Mucosa of rectum (tissue), 2 donors: ENCODE measurements around the gene DST.
A peak's percentile ranks its signal among the peaks of the same experiment; 100 is the strongest.

Experiments used
- H3K27ac ChIP-seq, 2 donors: one replicate each; pipeline ENCODE4 v1.7.0; 2013; ENCODE audit warnings: inconsistent platforms in 2 of 2, low read depth in 2 of 2, low read length in 2 of 2
- H3K27me3 ChIP-seq, 2 donors: one replicate each; pipeline ENCODE4 v1.7.0; 2013; ENCODE audit warnings: low read length in 2 of 2; ENCODE audit not compliant: control insufficient read depth in 2 of 2, insufficient read depth in 2 of 2
- H3K36me3 ChIP-seq, 2 donors: one replicate each; pipeline ENCODE4 v1.7.0; 2013; ENCODE audit warnings: low read length in 2 of 2; ENCODE audit not compliant: control insufficient read depth in 2 of 2, insufficient read depth in 2 of 2
- H3K4me1 ChIP-seq, 2 donors: one replicate each; pipeline ENCODE4 v1.7.0; 2013; ENCODE audit warnings: low read length in 2 of 2, mild to moderate bottlenecking in 1 of 2; ENCODE audit not compliant: control insufficient read depth in 2 of 2, insufficient read depth in 2 of 2
- H3K4me3 ChIP-seq, 2 donors: one replicate each; pipeline ENCODE4 v1.7.0; 2013; ENCODE audit warnings: low read length in 2 of 2
- H3K9ac ChIP-seq, 2 donors: one replicate each; pipeline ENCODE4 v1.7.0; 2013; ENCODE audit warnings: low read length in 2 of 2, low read depth in 1 of 2, mild to moderate bottlenecking in 1 of 2
- H3K9me3 ChIP-seq, 2 donors: one replicate each; pipeline ENCODE4 v1.7.0; 2013; ENCODE audit warnings: low read length in 2 of 2; ENCODE audit not compliant: control insufficient read depth in 2 of 2
- donor health status: healthy.
- donor health status: Normal muscosa, but diverticular disease.

The DST gene

DNA sequence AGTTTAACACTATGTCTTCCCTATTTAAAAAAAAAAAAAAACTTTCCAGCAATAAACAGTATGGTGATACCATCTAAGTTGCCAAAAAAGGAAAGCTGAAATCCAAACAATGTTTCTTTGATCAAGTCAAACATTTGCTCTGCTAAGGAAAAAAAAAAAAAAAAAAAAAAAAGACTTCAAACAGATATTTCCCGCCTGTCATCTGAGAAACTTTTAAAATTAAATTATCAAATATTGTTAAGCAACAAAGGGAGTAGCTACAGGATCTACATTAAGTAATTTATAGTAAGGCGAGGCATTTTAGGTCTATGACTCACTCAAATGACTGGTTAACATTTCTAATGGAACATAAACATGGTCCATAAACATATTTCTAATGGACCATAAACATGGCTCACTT lies 121.2 kb downstream of the DST start:
- H3K27ac ChIP-seq: peak overlapping the region in 1 of 2 donors; percentile 18
- no peaks in the 10 kb centered on the region for H3K9me3 ChIP-seq
- H3K4me3 ChIP-seq: no peak overlapping the region
- no peaks in the 10 kb centered on the region for H3K27me3 ChIP-seq
- H3K9ac ChIP-seq: no peak overlapping the region
- no peaks in the 10 kb centered on the region for H3K4me1 ChIP-seq
- peaks cover 10 to 15% of the 10 kb centered on the region in 2 donors for H3K36me3 ChIP-seq

DNA sequence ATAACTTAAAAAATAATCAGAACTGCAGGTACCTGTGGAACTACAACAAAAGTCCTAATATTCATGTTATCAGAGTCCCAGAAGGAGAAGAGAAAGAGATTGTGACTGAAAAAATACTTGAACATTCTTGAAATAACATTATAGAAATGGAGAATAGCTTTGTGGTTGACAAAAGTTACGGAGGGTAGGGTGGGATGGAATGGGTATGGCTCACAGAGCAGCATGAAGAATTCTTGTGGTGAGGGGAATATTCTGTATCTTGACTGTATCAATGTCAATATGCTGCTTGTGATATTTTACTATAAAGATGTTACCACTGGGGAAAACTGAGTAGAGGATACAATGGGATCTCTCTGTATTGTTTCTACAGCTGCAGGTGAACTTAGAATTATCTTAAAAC lies 122.5 kb downstream of the DST start:
- Histone ChIP-seq H3K27me3 (no peaks in the 10 kb centered on the region), H3K4me1 (peaks cover 0 to 4% of the 10 kb centered on the region in 2 donors), H3K9me3 (no peaks in the 10 kb centered on the region), H3K27ac (no peak overlapping the region), H3K4me3 (no peak overlapping the region), H3K9ac (no peak overlapping the region), H3K36me3 (peaks cover 5 to 7% of the 10 kb centered on the region in 2 donors)

DNA sequence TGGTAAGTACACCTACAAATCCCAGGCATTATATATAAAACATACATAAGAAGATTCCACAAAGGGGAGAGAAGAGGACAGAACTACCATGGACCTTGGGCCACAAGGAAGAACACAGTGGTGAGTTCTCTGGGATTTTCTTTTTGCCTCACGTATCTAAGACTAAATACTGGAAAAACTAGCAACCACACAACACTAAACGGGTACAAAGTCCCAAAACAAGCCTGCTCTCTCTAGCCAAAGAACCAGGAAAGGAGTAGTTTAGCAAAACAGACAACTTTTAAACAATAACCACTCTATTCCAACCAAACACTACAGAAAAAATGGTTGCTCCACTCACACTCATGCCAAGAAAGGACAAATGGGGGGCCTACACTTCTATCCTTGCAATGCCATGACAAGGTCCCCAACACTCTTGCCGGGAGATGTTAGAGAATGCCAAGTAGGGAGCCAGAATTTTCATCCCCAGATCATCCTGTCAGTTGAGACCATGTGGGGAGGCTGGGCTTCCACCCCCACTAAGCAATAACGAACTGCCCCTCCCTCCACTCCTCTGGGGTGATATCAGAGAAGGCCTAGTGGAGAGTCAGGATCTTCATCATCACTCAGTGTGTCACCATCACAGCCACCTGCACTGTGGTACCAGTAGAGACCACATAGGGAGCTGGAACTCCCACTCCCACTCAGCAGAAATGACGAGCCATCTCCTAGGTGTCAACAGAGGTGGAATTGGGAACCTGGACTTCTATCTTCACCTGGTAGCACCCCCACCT lies 123.5 kb downstream of the DST start:
- Histone ChIP-seq H3K4me3 (no peak overlapping the region), H3K27me3 (no peaks in the 10 kb centered on the region), H3K9me3 (no peaks in the 10 kb centered on the region), H3K27ac (no peak overlapping the region), H3K36me3 (peaks cover 7 to 9% of the 10 kb centered on the region in 2 donors), H3K4me1 (peaks cover 0 to 5% of the 10 kb centered on the region in 2 donors), H3K9ac (no peak overlapping the region)

DNA sequence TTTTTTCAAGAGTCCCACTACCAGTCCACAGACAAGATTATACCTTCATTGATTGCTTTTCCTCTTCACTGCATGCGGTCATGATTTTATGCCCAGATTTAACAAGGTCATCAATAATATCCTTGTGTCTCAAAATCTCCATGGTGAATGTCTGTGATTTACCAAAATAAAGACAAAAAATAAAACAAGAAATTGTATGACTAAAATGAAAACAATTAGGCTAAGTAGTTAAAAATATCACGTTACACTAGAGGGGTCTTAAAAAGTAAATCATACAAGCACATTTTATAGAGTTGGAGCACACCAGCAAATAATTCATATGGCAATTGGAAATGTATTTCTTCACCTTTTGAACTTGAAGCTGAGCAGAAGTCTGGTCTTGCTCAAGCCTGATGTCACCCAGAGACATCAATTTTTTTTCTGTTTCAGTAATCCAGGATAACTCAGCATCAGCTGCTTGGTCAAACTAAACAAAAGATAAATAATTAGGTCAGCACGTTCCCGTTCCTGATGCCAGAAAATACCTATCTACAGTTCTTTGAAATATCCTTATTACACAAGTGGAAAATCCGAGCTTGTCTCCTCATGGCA lies 125.4 kb downstream of the DST start:
- Histone ChIP-seq H3K36me3 (peaks cover 9 to 13% of the 10 kb centered on the region in 2 donors), H3K27ac (no peak overlapping the region), H3K9me3 (no peaks in the 10 kb centered on the region), H3K9ac (no peak overlapping the region), H3K27me3 (no peaks in the 10 kb centered on the region), H3K4me3 (no peak overlapping the region), H3K4me1 (peaks cover 0 to 5% of the 10 kb centered on the region in 2 donors)

DNA sequence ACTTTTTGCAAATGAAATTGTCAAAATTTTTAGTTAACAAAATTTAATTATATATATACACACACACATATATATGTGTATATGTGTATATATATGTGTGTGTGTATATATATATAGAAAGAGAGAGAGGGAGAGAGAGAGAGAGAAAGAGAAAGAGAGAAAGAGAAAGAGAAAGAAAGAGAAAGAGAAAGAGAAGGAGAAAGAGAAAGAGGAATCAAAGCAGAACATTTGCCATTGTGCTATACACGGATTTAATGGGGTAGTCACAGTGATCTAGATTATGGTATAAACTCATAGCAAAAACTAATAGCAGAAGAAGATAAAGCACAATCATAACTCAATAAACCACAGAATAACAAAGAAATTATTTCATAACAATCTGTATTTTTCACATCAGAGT lies 126.7 kb downstream of the DST start:
- no peak overlapping the region for H3K4me3 ChIP-seq
- H3K9me3 ChIP-seq: no peaks in the 10 kb centered on the region
- no peaks in the 10 kb centered on the region for H3K27me3 ChIP-seq
- peaks cover 7 to 13% of the 10 kb centered on the region in 2 donors for H3K36me3 ChIP-seq
- peaks cover 0 to 5% of the 10 kb centered on the region in 2 donors for H3K4me1 ChIP-seq
- H3K9ac ChIP-seq: no peak overlapping the region
- H3K27ac ChIP-seq: no peak overlapping the region

DNA sequence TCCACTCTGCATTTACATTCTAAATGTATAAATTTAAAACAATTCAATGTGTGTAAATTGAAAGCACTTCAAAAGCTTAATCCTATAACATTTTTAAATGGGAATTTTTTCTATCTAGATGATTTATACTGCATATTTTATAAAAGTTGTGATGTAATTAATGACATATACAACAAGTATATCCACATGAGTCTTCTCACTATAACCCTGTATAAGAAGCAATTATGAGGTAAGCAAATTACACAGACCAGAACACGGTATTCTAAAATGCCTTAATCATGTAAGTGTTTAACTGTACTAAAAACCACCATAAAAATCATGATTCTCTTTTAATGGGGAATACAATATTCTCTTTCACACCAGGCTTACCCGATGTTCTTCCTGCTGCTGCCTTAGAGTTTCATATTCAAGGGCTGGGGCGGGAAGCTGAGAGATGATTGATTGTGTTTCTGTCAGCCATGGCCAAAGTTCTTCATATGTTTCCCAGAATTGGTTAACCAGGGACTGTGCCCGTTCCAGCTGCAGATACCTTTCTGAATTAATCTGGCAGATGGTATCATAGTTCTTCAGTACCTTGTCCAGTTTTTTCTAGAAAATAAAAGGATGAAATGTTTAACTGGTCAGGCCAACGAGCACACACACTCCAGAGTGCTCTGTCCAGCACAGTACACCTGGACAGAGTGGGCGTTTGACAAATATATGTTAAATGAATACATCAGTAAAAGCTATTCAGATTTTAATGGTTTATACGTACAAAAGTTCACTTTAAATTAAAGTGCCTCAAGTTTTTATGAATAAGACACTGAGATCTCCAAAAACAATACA lies 127.4 kb downstream of the DST start:
- no peak overlapping the region for H3K4me3 ChIP-seq
- H3K9me3 ChIP-seq: no peaks in the 10 kb centered on the region
- H3K9ac ChIP-seq: no peak overlapping the region
- no peaks in the 10 kb centered on the region for H3K27me3 ChIP-seq
- peaks cover 6 to 11% of the 10 kb centered on the region in 2 donors for H3K36me3 ChIP-seq
- peak overlapping the region in 1 of 2 donors; percentile 26 for H3K27ac ChIP-seq
- peaks cover 0 to 5% of the 10 kb centered on the region in 2 donors for H3K4me1 ChIP-seq

DNA sequence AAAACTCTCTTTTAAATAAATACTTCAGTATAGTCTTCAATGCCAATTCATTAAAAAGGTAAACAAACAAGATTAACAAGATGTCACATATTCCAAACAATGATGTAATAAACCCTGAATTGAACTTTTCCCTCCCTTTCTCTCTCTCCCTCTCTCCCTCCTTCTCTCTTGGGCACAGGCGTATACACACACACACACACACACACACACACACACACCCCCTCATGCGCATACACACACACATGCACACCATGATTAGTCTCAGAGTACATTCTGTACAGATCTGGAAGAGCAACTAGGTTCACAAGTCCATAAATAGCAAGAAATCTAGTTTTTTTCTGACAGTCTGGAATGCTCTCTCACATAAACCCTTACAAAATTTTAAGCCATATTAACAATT lies 128.3 kb downstream of the DST start:
- H3K4me1 ChIP-seq: peaks cover 0 to 5% of the 10 kb centered on the region in 2 donors
- H3K9me3 ChIP-seq: no peaks in the 10 kb centered on the region
- no peak overlapping the region for H3K27ac ChIP-seq
- H3K4me3 ChIP-seq: no peak overlapping the region
- H3K27me3 ChIP-seq: no peaks in the 10 kb centered on the region
- H3K9ac ChIP-seq: no peak overlapping the region
- H3K36me3 ChIP-seq: peaks cover 6 to 12% of the 10 kb centered on the region in 2 donors

DNA sequence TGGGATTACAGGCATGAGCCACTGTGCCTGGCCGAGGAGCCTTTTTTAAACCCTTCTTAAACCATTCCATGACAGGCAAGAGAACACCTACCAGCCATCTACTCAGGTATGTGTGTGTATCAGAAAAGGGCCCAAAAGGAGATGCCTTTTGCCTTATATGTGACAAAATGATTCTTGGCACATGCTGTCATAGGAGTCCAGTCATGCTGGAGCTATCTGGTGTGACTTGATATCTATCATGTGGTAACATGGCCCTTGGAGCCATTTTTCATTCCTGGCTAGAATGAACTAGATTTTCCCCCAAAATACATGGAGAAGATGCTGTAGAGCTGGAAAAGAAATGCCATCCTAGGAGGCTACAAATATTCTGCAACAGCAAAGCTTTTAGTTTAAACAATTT lies 129.1 kb downstream of the DST start:
- Histone ChIP-seq H3K9me3 (no peaks in the 10 kb centered on the region), H3K36me3 (peaks cover 12 to 16% of the 10 kb centered on the region in 2 donors), H3K27ac (no peak overlapping the region), H3K27me3 (no peaks in the 10 kb centered on the region), H3K4me3 (no peak overlapping the region), H3K4me1 (peaks cover 0 to 5% of the 10 kb centered on the region in 2 donors), H3K9ac (no peak overlapping the region)

DNA sequence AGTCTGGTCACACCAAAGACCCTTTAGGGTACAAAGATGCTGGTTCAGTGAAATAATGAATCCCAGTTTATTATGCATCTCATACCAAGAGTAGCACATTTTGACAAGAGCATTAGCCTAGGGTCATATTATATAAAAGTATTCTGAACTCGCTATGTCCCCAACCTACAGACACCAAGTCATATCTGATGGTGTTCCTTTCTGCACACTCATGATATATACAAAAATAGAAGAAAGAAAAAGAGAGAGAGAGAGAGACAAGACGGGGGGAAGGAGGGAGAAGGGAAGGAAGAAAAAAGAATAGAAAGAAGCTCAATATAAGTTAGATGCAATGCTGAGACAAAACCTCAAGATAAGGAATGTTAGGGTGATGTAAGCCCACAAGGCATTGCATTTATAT lies 131.1 kb downstream of the DST start:
- H3K27me3 ChIP-seq: no peaks in the 10 kb centered on the region
- H3K9me3 ChIP-seq: no peaks in the 10 kb centered on the region
- H3K4me3 ChIP-seq: no peak overlapping the region
- H3K9ac ChIP-seq: no peak overlapping the region
- H3K36me3 ChIP-seq: peaks cover 21 to 27% of the 10 kb centered on the region in 2 donors
- H3K4me1 ChIP-seq: peaks cover 0 to 5% of the 10 kb centered on the region in 2 donors
- no peak overlapping the region for H3K27ac ChIP-seq
